ENCODE results near the gene CAB39L. TPM values are rescaled to one million over a fixed set of nuclear protein-coding genes. Genes with fewer than 3 reads are reported as not detected.

CAB39L gene
- total RNA-seq, 1 experiment from 2014 or later: 6.6 TPM

GRCh38 chr13:49308921-49309408 lies 134.9 kb downstream of the CAB39L start:
- BruUV-seq (replicated peaks): no TSS peak
- in situ Hi-C loops (cut with HindIII; ENCODE audit: low pct_unique_long_range_greater_than_20kb, low sequenced_read_pairs): no loop called here
- POLR2A ChIA-PET: no interaction called here
- TF ChIP-seq REST (IDR thresholded peaks at IDR 0.05; ENCODE audit: insufficient read depth in 1 of 2, low read depth in 2 of 2, low read length in 1 of 2) (no peak), SIN3A (IDR thresholded peaks at IDR 0.05; ENCODE audit: borderline replicate concordance, insufficient read depth, low read depth, low read length) (no peak), CTCF (IDR thresholded peaks at IDR 0.05) (no peak), TCF7L2 (IDR thresholded peaks at IDR 0.05; ENCODE audit: low read depth, low read length) (no peak), POLR2AphosphoS5 (IDR thresholded peaks at IDR 0.05; ENCODE audit: low read depth, low read length) (no peak)
- CTCF ChIA-PET: no interaction called here
- Histone ChIP-seq H3K4me1 (ENCODE audit: control insufficient read depth, insufficient read depth, low read length) (peaks cover 2% of the 10 kb centered on the region), H3K9me3 (ENCODE audit: control insufficient read depth, insufficient read depth, low read depth, low read length) (no peaks in the 10 kb centered on the region), H3K27ac (ENCODE audit: low read length) (no peak overlapping the region), H3K27me3 (ENCODE audit: control insufficient read depth, insufficient read depth, low read length) (no peaks in the 10 kb centered on the region), H3K36me3 (ENCODE audit: control insufficient read depth, insufficient read depth, low read length) (no peaks in the 10 kb centered on the region), H3K4me3 (ENCODE audit: low read depth in 2 of 2, low read length in 2 of 2) (no peak overlapping the region)
- intact Hi-C loops (cut with micrococcal nuclease; ENCODE audit: unreplicated experiment): no loop called here
- DNase-seq (ENCODE audit: low read depth, low spot score) (no peak), ATAC-seq (no peak)

- no peaks in the 10 kb centered on the region for H3K4me1 ChIP-seq (ENCODE audit: control insufficient read depth, insufficient read depth, low read length)
- intact Hi-C loops (cut with micrococcal nuclease; ENCODE audit: unreplicated experiment): no loop called here
- no TSS peak for BruUV-seq (replicated peaks)
- no peak for DNase-seq (ENCODE audit: low read depth, low spot score)
- ChIA-PET POLR2A (no interaction called here), CTCF (no interaction called here)
- no peak for ATAC-seq
- no peak overlapping the region for H3K27ac ChIP-seq (ENCODE audit: low read length)
- in situ Hi-C loops (cut with HindIII; ENCODE audit: low pct_unique_long_range_greater_than_20kb, low sequenced_read_pairs): no loop called here
- no peak overlapping the region for H3K4me3 ChIP-seq (ENCODE audit: low read depth in 2 of 2, low read length in 2 of 2)
- TF ChIP-seq CTCF (IDR thresholded peaks at IDR 0.05): no peak
- no peak for TF ChIP-seq POLR2AphosphoS5 (IDR thresholded peaks at IDR 0.05; ENCODE audit: low read depth, low read length)
- no peak for TF ChIP-seq SIN3A (IDR thresholded peaks at IDR 0.05; ENCODE audit: borderline replicate concordance, insufficient read depth, low read depth, low read length)
- no peak for TF ChIP-seq REST (IDR thresholded peaks at IDR 0.05; ENCODE audit: insufficient read depth in 1 of 2, low read depth in 2 of 2, low read length in 1 of 2)
- TF ChIP-seq TCF7L2 (IDR thresholded peaks at IDR 0.05; ENCODE audit: low read depth, low read length): no peak
- no peaks in the 10 kb centered on the region for H3K36me3 ChIP-seq (ENCODE audit: control insufficient read depth, insufficient read depth, low read length)
- H3K9me3 ChIP-seq (ENCODE audit: control insufficient read depth, insufficient read depth, low read depth, low read length): no peaks in the 10 kb centered on the region
- no peaks in the 10 kb centered on the region for H3K27me3 ChIP-seq (ENCODE audit: control insufficient read depth, insufficient read depth, low read length)
Observed at GRCh38 chr13:49308097-49308875, 135.6 kb downstream of the CAB39L start.

Measured in Panc1 (cell line).